HL-60/S4 treated with retinoic acid at 250 ng/mL for 4 days and 3 days (cell line): Measurements from ENCODE around the gene HOXA6.

Experiments
- in situ Hi-C: fragments of 300-500 bp; cut with MboI; formaldehyde crosslinking; loops from 2 replicates; pipeline ENCODE4 v1.7.0; 2022; ENCODE audit warnings: low sequenced_read_pairs

HOXA6 gene

GRCh38 chr7:27112955-27113949, 34.3 kb downstream of the HOXA6 start:
- in situ Hi-C loops: no loop called here

- in situ Hi-C loops: no loop called here
Measured at GRCh38 chr7:27112361-27112760, 35.2 kb downstream of the HOXA6 start.

- in situ Hi-C loops: no loop called here
Measured at GRCh38 chr7:27111751-27112277, 35.8 kb downstream of the HOXA6 start.

DNA sequence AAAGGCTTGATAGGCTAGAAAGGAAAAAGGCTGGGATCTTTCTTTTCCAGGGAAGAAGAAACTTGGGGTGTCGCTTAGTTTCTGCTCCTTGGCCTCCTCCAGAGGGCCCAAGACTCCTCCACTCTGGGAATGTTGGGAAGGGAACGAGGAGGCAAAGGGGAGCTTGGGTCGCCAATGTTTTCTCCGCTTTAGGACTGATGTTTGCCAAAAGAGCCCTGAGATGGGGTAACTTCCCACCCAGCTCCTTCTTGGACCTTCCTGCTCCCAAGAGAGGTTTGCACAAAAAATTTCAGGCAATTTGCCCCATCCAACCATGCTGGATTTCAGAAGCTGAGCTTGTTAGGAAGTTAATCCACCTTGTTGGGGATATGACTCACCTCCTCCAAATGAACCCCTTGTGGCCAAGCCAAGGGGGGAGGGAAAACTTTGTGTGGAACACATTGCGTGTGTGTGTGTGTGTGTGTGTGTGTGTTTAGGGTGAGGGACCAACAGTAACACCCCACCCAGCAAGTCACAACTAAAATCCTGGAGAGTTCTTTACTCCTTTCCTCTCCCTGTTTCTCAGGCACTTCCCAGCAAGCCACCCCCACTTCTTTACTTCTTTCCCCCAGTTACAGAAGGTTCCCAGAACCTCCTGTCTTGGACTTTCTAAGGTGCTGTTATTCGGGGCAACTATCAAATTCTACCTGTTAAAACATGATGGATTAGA, 36.4 kb downstream of the HOXA6 start:
- in situ Hi-C loops: no loop called here

GRCh38 chr7:27110186-27111031, 37.2 kb downstream of the HOXA6 start:
- in situ Hi-C loops: no loop called here

DNA sequence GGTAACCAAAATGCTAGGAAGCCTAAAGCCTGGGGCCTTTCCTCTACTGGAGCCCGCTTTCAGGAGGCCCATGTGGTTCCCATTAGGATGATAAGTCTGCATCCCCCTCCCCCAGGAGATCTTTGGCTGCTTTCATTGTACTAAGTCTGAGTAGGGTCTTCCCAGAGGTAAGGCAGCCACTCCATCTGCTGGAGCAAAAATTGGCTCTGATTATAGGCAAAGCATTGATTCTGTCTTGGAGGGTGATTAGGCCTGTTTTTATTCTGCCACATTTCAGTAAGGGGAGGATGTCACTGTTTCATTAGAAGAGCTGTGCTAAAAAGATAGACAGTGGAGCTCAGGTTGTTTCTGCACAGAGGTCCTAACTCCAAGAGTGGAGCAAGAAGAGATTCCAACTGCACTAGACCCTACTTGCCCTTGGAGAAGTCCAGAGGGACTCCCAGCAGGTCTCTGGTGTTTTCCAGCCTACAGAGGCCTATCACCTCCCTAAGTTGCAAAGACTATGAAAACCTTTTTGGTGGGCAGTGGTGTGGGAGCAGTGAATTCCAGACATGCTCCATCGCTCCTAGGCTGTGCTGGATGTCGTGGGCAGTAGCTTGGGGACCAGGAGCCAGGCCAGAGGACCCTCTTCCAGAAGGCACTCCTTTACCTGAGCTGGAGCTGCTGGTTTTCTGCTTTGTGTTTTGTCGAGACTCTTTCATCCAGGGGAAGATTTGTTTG, 37.9 kb downstream of the HOXA6 start:
- in situ Hi-C loops: no loop called here

GRCh38 chr7:27108390-27109127, 39.0 kb downstream of the HOXA6 start:
- in situ Hi-C loops: no loop called here

GRCh38 chr7:27107391-27108381, 39.9 kb downstream of the HOXA6 start:
- in situ Hi-C loops: no loop called here

GRCh38 chr7:27106901-27107240, 40.7 kb downstream of the HOXA6 start:
- in situ Hi-C loops: no loop called here

DNA sequence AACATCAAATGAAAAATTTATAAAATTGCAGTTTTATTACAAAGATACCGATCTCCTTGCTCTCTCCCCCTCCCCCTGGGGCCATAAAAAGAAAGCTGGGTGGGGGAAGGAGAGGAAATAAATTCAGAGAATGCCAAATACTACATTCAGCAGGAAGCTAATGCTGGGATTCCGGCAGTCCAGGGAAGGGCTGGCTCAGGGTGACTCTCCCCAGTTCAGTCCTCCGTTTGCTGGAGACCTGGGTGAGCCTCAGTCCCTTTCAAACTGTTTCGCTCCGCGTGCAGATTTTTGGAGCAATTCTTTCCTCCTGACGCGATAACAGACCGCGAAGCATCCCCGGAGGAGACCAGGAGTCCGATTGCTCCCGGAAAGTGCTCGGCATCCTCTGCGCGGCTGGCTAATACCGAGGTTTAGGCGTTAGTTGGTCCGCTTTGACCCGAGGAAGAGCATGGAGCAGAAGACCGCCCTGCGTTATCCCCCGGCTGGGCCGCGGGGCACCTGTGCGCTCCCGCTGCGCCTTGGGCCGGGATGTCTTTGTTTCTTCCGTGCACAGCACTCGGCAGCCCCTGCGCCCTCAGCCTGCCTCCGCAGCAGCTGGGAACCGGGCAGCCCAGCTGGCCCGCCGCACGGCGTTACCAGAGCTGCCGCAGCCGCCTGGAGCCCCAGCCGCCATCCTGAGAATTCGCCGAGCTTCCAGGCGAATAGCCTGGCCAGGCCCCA, 41.2 kb downstream of the HOXA6 start:
- in situ Hi-C loops: no loop called here

DNA sequence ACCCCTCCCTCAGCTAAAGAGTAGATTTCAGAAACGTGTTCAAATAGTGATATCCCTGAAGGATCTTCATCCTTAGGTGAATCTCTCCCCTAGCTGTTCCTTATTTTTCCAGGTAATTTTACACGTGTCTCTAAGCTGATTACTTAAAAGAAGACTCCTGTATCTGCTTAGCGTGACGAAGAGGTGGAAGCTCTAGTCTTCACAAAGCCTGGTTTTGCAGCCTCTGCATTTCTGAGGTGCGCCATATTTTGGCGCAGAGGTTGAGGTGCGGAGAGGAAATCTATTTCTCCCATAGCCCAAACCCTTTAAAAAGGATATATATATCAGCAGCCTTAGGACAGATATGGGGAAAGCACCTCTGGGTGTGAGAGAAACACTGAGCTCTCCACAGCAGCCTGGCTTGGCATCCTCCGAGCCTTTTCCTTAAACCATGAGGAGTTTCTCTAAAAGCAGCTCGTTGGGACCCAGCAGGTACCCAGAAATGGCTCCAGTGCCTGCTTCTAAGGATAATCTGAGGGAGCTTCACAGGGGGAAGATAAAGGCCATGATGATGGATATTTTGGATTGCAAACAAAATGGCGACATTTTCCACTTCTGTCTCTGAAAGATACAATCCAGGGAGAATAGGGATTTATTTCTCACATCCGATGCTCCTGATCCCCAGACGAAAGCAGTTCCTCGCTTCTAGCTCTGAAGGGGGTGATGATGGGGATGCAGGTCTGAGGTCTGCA, 42.1 kb downstream of the HOXA6 start:
- in situ Hi-C loops: no loop called here

GRCh38 chr7:27104341-27105058, 43.1 kb downstream of the HOXA6 start:
- in situ Hi-C loops: no loop called here

GRCh38 chr7:27103489-27104226, 43.9 kb downstream of the HOXA6 start:
- in situ Hi-C loops: no loop called here

GRCh38 chr7:27102581-27103442, 44.8 kb downstream of the HOXA6 start, which contains the start of gene HOXA2:
HOXA2 (minus strand) TSS chr7:27102683; CDS start chr7:27102500, 183 bp downstream.
- in situ Hi-C loops: no loop called here
